Vein endothelial cell (primary cell): ENCODE data around the gene NAA15. TPM values are rescaled to one million over a fixed set of nuclear protein-coding genes. Genes with fewer than 3 reads are reported as not detected.

Experiments
- small RNA-seq: library from RNA; depleted of rRNA; stranded (forward); fragments of <200 nt; gene quantifications from one replicate; pipeline ENCODE3, GENCODE V24; 2012
- total RNA-seq: library from RNA; depleted of rRNA; stranded (reverse); fragments of >200 nt; gene quantifications from 2 replicates; pipeline ENCODE4 v1.2.3, GENCODE V29; 2012

The NAA15 gene
- 44.4 and 51.6 TPM in 2 replicates for total RNA-seq

GRCh38 chr4:139301113-139301820, at the start of gene NAA15:
NAA15 (plus strand) TSS chr4:139301505; CDS start chr4:139301778, 273 bp downstream.

GRCh38 chr4:139279760-139280620, 21.3 kb upstream of the NAA15 start, which contains the start of gene MGARP:
MGARP (minus strand) TSS chr4:139280225; CDS start chr4:139280158, 67 bp downstream.

DNA sequence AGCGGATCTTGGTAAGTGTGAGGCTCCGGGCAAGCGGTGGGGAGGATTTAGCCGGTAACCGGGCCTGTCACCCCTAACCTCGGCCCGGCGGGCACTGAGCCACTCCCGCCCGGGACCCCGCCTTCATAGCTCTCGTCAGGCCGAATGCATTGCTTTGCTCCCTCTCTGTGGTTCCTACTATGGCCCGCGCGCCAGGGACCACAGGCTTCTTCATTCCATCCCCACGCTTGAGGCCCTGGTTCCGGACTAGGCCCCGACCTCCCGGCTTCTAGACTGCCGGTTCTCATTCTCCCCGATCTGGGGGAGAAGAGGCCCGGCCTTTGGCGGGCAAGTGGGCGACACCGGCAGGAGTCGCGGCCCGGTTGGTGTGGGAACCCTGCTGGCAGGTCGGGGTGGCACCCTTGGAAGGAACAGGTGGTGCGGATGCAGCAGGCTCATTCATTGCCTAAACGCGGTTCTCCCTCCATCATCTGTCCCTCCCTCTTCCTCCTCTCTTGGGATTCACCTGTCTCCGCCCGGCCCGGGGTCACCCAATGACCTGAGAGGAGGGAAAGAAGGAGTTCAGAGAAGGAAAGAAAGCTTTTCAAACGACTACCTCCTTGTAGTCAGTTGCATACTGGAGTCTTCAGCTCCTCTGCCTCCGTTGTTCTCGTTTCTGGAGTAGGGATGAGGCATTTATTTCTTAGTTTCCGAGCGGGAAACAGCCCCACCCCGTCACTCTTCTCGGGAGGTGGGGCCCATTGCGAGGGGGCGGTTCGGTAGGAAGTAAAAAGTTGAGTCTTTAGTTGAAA, 711 bp downstream of the NAA15 start, which contains the start of gene NDUFC1:
Gene NDUFC1 (minus strand): TSS at position 657 of the 791 bp plus-strand sequence. CDS start 6,679 bp downstream, outside the sequence.

GRCh38 chr4:139454111-139455045, 153.1 kb downstream of the NAA15 start, which contains the start of gene RAB33B:
RAB33B (plus strand) TSS chr4:139454121; CDS start chr4:139454196, 75 bp downstream.

Small RNA genes within 50 kb of the gene (small RNA-seq; reads per million reads assigned to genes)
- not detected for gene RF01225
- not detected for gene RNU6-1074P
- gene RNU6-1214P, result not detected

Other genes with a start within 250 kb of the NAA15 start
- gene ELF2, start 124.3 kb upstream of the NAA15 start, total RNA-seq, result 39.8 and 45.8 TPM in 2 replicates
- 2.8 and 18.0 TPM in 2 replicates for gene MGARP, start 21.3 kb upstream of the NAA15 start, total RNA-seq
- gene NDUFC1, start 972 bp downstream of the NAA15 start, total RNA-seq, result 40.5 and 46.1 TPM in 2 replicates
- 24.6 and 35.3 TPM in 2 replicates for gene RAB33B, start 152.6 kb downstream of the NAA15 start, total RNA-seq